Smooth muscle cell (in vitro differentiated cells): ENCODE data around the gene SLC25A43. TPM values are rescaled to one million over a fixed set of nuclear protein-coding genes. Genes with fewer than 3 reads are reported as not detected.
"Not testable (repeated sequence)": the region's sequence is repeated elsewhere in the genome, so short reads cannot be mapped to it uniquely, and the experiment has no call there.

Experiments
- DNase-seq: peaks from one replicate; lab custom pipeline; 2025; ENCODE audit not compliant: unreplicated experiment; lab: John Stamatoyannopoulos, UW
- H2AFZ ChIP-seq: fragments of 200-600 bp; sonication (generic); 2 replicates; pipeline ENCODE4 v1.6.0; 2016; ENCODE audit warnings: antibody characterized with exemption, low read depth, mild to moderate bottlenecking
- H3F3A ChIP-seq: fragments of 200-600 bp; sonication (generic); 2 replicates; pipeline ENCODE4 v1.6.0; 2017; ENCODE audit warnings: antibody characterized with exemption, low read depth
- H3K27ac ChIP-seq: fragments of 200-600 bp; sonication (generic); 2 replicates; pipeline ENCODE4 v1.5.1; 2016; ENCODE audit warnings: low read depth, mild to moderate bottlenecking
- H3K27me3 ChIP-seq: fragments of 200-600 bp; sonication (generic); 2 replicates; pipeline ENCODE4 v1.6.1; 2016; ENCODE audit warnings: low read depth, mild to moderate bottlenecking
- H3K36me3 ChIP-seq: fragments of 200-600 bp; sonication (generic); 2 replicates; pipeline ENCODE4 v1.5.1; 2016; ENCODE audit warnings: low read depth
- H3K4me1 ChIP-seq: fragments of 200-600 bp; sonication (generic); 2 replicates; pipeline ENCODE4 v1.5.1; 2016; ENCODE audit warnings: low read depth
- H3K4me2 ChIP-seq: fragments of 200-600 bp; sonication (generic); 2 replicates; pipeline ENCODE4 v1.6.0; 2016; ENCODE audit warnings: mild to moderate bottlenecking
- H3K4me3 ChIP-seq: fragments of 200-600 bp; sonication (generic); 2 replicates; pipeline ENCODE4 v1.5.1; 2016; ENCODE audit warnings: mild to moderate bottlenecking
- H3K79me2 ChIP-seq: fragments of 200-600 bp; sonication (generic); 2 replicates; pipeline ENCODE4 v1.6.0; 2016; ENCODE audit warnings: low read depth, mild to moderate bottlenecking
- H3K9ac ChIP-seq: fragments of 200-600 bp; sonication (generic); 2 replicates; pipeline ENCODE4 v1.6.0; 2016; ENCODE audit warnings: low read depth
- H3K9me3 ChIP-seq: fragments of 200-600 bp; sonication (generic); replicated peaks from 2 replicates; pipeline ENCODE4 v1.5.1; 2016; ENCODE audit warnings: low read depth
- H4K20me1 ChIP-seq: fragments of 200-600 bp; sonication (generic); 2 replicates; pipeline ENCODE4 v1.6.0; 2016; ENCODE audit warnings: low read depth
- WGBS: methylation state at CpG from one replicate; pipeline ENCODE4 v1.1.7; 2016; ENCODE audit warnings: low lambda C conversion rate; 5-methylcytosine and 5-hydroxymethylcytosine counted together
- polyA plus RNA-seq: library from polyadenylated mRNA; unstranded; fragments of >200 nt; fragmentation: Nextera tagmentation; extraction: Ambion mirVana; gene quantifications from 2 replicates; pipeline ENCODE4 v1.2.1, GENCODE V29; 2016
- total RNA-seq: library from RNA; depleted of rRNA; stranded (reverse); fragments of >200 nt; gene quantifications from 2 replicates; pipeline ENCODE4 v1.2.3, GENCODE V29; 2014
- TF ChIP-seq, protein P1 (sequence below): fragments of 200-600 bp; sonication (generic); IDR thresholded peaks from 2 replicates; pipeline ENCODE4 v1.5.1; 2017; ENCODE audit warnings: borderline replicate concordance, mild to moderate bottlenecking, antibody characterized with exemption; ENCODE audit not compliant: insufficient read depth, poor library complexity, severe bottlenecking

SLC25A43 gene
- total and polyA plus RNA-seq, 2 experiments from 2014 or later = 15.4 to 15.6 TPM

- no peaks in the 10 kb centered on the region for H3K4me1 ChIP-seq
- H2AFZ ChIP-seq = no peak overlapping the region
- no peaks in the 10 kb centered on the region for H3K36me3 ChIP-seq
- H3K9ac ChIP-seq = no peak overlapping the region
- H3K79me2 ChIP-seq = no peaks in the 10 kb centered on the region
- H4K20me1 ChIP-seq = no peaks in the 10 kb centered on the region
- no peak overlapping the region for H3K4me3 ChIP-seq
- TF ChIP-seq, protein P1, sequence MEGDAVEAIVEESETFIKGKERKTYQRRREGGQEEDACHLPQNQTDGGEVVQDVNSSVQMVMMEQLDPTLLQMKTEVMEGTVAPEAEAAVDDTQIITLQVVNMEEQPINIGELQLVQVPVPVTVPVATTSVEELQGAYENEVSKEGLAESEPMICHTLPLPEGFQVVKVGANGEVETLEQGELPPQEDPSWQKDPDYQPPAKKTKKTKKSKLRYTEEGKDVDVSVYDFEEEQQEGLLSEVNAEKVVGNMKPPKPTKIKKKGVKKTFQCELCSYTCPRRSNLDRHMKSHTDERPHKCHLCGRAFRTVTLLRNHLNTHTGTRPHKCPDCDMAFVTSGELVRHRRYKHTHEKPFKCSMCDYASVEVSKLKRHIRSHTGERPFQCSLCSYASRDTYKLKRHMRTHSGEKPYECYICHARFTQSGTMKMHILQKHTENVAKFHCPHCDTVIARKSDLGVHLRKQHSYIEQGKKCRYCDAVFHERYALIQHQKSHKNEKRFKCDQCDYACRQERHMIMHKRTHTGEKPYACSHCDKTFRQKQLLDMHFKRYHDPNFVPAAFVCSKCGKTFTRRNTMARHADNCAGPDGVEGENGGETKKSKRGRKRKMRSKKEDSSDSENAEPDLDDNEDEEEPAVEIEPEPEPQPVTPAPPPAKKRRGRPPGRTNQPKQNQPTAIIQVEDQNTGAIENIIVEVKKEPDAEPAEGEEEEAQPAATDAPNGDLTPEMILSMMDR = no peak
- H3K27me3 ChIP-seq = no peaks in the 10 kb centered on the region
- no peaks in the 10 kb centered on the region for H3F3A ChIP-seq
- 77% methylated on average over 5 of the region's 5 CpGs for WGBS
- no peak overlapping the region for H3K4me2 ChIP-seq
- no peaks in the 10 kb centered on the region for H3K9me3 ChIP-seq
- no peak for DNase-seq
- H3K27ac ChIP-seq = no peak overlapping the region
These were observed 22.8 kb upstream of the SLC25A43 start for GRCh38 chrX:119376312-119376711.

DNA sequence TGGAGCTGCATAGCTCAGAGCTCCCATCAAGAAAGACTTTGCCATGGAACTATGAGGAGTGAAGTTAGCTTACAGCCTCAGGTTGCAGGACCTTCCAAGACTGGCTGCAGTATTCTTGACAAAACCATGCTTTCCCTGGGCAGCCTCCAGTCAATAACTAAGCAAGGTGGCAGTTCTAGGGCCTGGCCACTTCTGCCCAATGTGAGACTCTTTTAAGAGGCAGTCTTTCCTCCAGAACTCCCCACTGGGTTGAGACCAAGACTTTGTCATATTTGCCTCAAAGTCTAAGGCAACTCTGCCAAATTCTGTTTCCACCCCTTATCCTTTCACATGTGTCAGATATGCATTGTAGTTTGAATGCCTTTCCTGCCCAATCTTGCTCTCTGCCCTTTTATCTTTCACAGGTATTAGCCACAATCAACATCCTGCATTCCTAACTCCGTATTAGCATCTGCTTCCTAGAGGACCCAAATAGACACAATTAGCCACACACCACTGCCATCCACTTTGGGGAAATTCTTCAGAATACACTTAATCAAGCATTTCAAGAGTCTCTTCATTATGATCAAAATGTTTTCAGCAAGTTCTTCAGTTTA, 17.7 kb upstream of the SLC25A43 start:
- no peaks in the 10 kb centered on the region for H3K9me3 ChIP-seq
- no peaks in the 10 kb centered on the region for H3K36me3 ChIP-seq
- no peaks in the 10 kb centered on the region for H3K4me1 ChIP-seq
- H3K79me2 ChIP-seq = no peaks in the 10 kb centered on the region
- no peak overlapping the region for H3K27ac ChIP-seq
- DNase-seq = no peak
- H3F3A ChIP-seq = no peaks in the 10 kb centered on the region
- WGBS = 46% methylated on average over 1 of the region's 1 CpG
- no peak overlapping the region for H3K9ac ChIP-seq
- no peak overlapping the region for H3K4me3 ChIP-seq
- no peak overlapping the region for H3K4me2 ChIP-seq
- TF ChIP-seq, protein P1 = no peak
- no peak overlapping the region for H2AFZ ChIP-seq
- H4K20me1 ChIP-seq = no peaks in the 10 kb centered on the region
- H3K27me3 ChIP-seq = no peaks in the 10 kb centered on the region

GRCh38 chrX:119382606-119383005, 16.5 kb upstream of the SLC25A43 start:
- no peaks in the 10 kb centered on the region for H3K27me3 ChIP-seq

DNA sequence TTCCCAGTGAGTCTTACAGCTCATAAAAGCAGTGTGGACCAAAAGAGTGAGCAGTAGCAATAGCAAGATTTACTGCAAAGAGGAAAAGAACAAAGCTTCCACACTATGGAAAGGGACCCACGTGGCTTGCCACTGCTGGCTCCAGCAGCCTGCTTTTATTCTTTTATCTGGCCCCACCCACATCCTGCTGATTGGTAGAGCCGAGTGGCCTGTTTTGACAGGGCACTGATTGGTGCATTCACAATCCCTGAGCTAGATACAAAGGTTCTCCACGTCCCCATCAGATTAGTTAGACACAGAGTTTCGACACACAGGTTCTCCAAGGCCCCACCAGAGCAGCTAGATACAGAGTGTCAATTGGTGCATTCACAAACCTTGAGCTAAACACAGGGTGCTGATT, 12.5 kb upstream of the SLC25A43 start:
- H3K27me3 ChIP-seq, H4K20me1 ChIP-seq, H3K4me3 ChIP-seq, H3K79me2 ChIP-seq, H3K4me1 ChIP-seq, H3F3A ChIP-seq, H2AFZ ChIP-seq, H3K4me2 ChIP-seq, H3K9me3 ChIP-seq, H3K27ac ChIP-seq, DNase-seq, H3K36me3 ChIP-seq, H3K9ac ChIP-seq: not testable (repeated sequence)
- 62% methylated on average over 4 of the region's 4 CpGs for WGBS

More at GRCh38 chrX:119382606-119383005, 16.5 kb upstream of the SLC25A43 start:
- H2AFZ ChIP-seq = no peak overlapping the region
- TF ChIP-seq, protein P1 = no peak
- no peaks in the 10 kb centered on the region for H3K36me3 ChIP-seq
- H3K4me1 ChIP-seq = no peaks in the 10 kb centered on the region
- no peak overlapping the region for H3K27ac ChIP-seq
- H4K20me1 ChIP-seq = no peaks in the 10 kb centered on the region
- no peaks in the 10 kb centered on the region for H3F3A ChIP-seq
- no peak overlapping the region for H3K9ac ChIP-seq
- H3K79me2 ChIP-seq = no peaks in the 10 kb centered on the region
- H3K4me2 ChIP-seq = no peak overlapping the region
- H3K9me3 ChIP-seq = no peaks in the 10 kb centered on the region
- no peak for DNase-seq
- H3K4me3 ChIP-seq = no peak overlapping the region

- WGBS = 91% methylated on average over 20 of the region's 20 CpGs
- not testable (repeated sequence) for H3K4me1 ChIP-seq, H3K9ac ChIP-seq, H3K36me3 ChIP-seq, H3K27me3 ChIP-seq, H3K4me2 ChIP-seq, H3K9me3 ChIP-seq, H3F3A ChIP-seq, DNase-seq, H3K79me2 ChIP-seq, H3K27ac ChIP-seq, H2AFZ ChIP-seq, H4K20me1 ChIP-seq, H3K4me3 ChIP-seq
These were observed 11.7 kb upstream of the SLC25A43 start for GRCh38 chrX:119387426-119387825.
